ENCODE data around the gene HDAC10.
A peak's percentile ranks its signal among the peaks of the same experiment; 100 is the strongest.

The HDAC10 gene

GRCh38 chr22:50269573-50269969 lies 18.5 kb upstream of the HDAC10 start:
- DNase-seq, result no peak

GRCh38 chr22:50268655-50269113 lies 17.6 kb upstream of the HDAC10 start:
- DNase-seq, result no peak

- DNase-seq, result peak; percentile 72
Observed at GRCh38 chr22:50267591-50268390, 16.7 kb upstream of the HDAC10 start.

GRCh38 chr22:50266994-50267393 lies 15.9 kb upstream of the HDAC10 start:
- no peak for DNase-seq

GRCh38 chr22:50264946-50265669 lies 14.0 kb upstream of the HDAC10 start:
- no peak for DNase-seq

- no peak for DNase-seq
Observed at GRCh38 chr22:50264104-50264745, 13.2 kb upstream of the HDAC10 start.

GRCh38 chr22:50262973-50263617 lies 12.0 kb upstream of the HDAC10 start:
- DNase-seq, result no peak

- peak; percentile 54 for DNase-seq
Observed at GRCh38 chr22:50262460-50262911, 11.4 kb upstream of the HDAC10 start.

- DNase-seq, result peak; percentile 63
Observed at GRCh38 chr22:50261615-50262459, 10.8 kb upstream of the HDAC10 start, which contains the start of gene MAPK12. Gene MAPK12 (minus strand): TSS chr22:50261683. CDS start chr22:50261509, 174 bp downstream.

- peak; percentile 78 for DNase-seq
Observed at GRCh38 chr22:50260801-50261614, 9.9 kb upstream of the HDAC10 start.

GRCh38 chr22:50260434-50260800 lies 9.4 kb upstream of the HDAC10 start:
- DNase-seq, result peak; percentile 36

GRCh38 chr22:50259302-50259701 lies 8.2 kb upstream of the HDAC10 start:
- no peak for DNase-seq

- no peak for DNase-seq
Observed at GRCh38 chr22:50258361-50259292, 7.6 kb upstream of the HDAC10 start.

- DNase-seq, result no peak
Observed at GRCh38 chr22:50257451-50258360, 6.6 kb upstream of the HDAC10 start.

- no peak for DNase-seq
Observed at GRCh38 chr22:50257041-50257440, 6.0 kb upstream of the HDAC10 start.

- no peak for DNase-seq
Observed at GRCh38 chr22:50256258-50256862, 5.3 kb upstream of the HDAC10 start.

- DNase-seq, result no peak
Observed at GRCh38 chr22:50255607-50256006, 4.5 kb upstream of the HDAC10 start.

- DNase-seq, result no peak
Observed at GRCh38 chr22:50255099-50255498, 4.0 kb upstream of the HDAC10 start.
